Globus pallidus (tissue), 1 donor: Measurements from ENCODE around the gene RNF8.
"Not testable (repeated sequence)": the region's sequence is repeated elsewhere in the genome, so short reads cannot be mapped to it uniquely, and the experiment has no call there.

Experiments used
- DNase-seq: peaks from one replicate; pipeline ENCODE4 v3.0.0-alpha.2; 2015; ENCODE audit warnings: low spot score

Gene RNF8

GRCh38 chr6:37321516-37322415 is 32.0 kb upstream of the RNF8 start:
- no peak for DNase-seq

DNA sequence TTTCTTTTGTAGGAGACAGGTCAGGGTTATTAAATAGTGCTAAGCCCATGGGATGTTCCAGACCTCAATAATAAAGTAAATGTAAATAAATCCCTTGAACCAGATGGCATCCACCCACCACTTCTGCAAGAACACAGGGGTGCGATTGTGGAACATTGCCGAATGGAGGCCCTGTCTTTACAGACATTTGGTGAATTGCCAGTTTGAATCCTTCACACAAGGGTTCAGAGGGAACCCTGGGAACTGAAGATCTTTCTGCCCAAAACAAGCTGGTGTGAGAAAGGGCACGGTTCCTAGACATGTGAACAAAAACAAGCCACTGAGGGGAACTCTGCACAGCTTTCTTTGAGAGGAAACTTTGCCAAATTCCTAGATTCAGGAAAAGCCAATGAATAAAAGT is 30.2 kb upstream of the RNF8 start:
- DNase-seq: no peak

GRCh38 chr6:37324131-37325033 is 29.4 kb upstream of the RNF8 start:
- no peak for DNase-seq

DNA sequence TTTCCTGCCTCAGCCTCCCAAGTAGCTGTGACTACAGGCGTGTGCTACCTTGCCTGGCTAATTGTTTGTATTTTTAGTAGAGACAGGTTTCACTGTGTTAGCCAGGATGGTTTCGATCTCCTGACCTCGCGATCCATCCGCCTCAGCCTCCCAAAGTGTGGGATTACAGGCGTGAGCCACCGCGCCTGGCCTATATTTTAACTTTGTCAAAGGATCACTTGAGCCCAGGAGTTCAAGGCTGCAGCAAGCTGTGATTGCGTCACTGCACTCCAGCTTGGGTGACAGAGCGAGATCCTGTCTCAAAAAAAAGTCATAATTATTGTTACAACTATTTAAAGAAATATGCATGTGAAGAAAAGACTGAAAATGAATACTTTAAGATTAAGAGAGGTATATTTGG is 23.4 kb upstream of the RNF8 start:
- not testable (repeated sequence) for DNase-seq

DNA sequence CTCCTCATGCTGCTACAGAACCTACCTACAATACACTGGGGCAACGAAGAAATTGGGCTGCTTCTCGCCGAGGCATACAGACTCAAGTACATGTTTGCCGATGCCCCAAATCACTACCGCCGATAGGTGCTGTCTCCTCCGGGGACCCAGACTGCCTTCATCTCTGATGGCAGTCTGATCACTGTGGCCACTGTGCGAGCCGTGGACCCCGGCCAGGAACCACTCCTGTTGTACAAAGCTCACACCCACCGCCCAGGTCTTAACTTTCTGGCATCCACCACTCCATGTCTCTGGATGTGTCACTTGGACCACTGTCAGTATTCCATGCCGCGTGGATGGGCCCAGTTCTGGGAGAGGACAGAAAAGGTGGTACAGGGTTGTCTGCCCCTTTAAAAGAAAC is 22.7 kb upstream of the RNF8 start:
- DNase-seq: no peak

GRCh38 chr6:37332894-37333293 is 20.9 kb upstream of the RNF8 start:
- no peak for DNase-seq

- DNase-seq: no peak
Observed at GRCh38 chr6:37334047-37334446, 19.7 kb upstream of the RNF8 start.

- DNase-seq: not testable (repeated sequence)
Observed at GRCh38 chr6:37338317-37338716, 15.5 kb upstream of the RNF8 start.

- DNase-seq: no peak
Observed at GRCh38 chr6:37338745-37339255, 15.0 kb upstream of the RNF8 start.

DNA sequence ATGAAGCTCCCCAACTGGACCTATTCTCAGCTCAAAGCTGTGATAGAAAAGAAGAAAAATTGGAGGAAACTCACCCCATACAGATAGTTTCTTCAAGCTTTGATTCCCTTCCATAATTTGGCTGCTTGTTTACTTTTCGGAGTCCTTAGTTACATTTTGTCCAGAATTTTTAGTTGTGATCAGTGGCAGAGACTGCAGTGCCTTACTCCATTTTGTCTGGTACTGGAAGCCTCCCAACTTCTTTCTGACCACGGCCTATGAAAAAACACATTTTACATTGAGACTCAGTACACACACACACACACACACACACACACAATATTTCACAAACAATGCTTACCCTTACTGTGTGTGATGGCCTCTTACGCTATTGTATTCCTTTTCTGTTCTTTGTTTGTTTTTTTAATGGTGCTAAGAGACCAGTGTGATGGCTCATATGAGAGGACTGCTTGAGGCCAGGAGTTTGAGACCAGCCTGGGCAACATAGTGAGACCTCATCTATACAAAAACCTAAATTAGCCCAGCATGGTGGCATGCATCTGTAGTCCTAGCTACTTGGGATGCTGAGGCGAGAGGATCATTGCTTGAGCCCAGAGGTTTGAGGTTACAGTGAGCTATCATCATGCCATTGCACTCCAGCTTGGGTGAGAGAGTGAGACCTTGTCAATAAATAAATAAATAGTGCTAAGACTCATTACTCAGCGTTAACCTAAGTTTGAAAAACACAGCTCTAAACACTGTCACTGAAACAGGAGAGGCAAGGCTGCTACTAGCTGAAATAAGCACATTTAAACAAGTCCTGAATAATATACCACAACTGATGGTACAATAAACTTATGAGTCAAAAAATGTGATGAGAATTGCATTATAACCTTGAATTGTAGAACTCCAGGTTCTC is 13.8 kb upstream of the RNF8 start:
- no peak for DNase-seq

DNA sequence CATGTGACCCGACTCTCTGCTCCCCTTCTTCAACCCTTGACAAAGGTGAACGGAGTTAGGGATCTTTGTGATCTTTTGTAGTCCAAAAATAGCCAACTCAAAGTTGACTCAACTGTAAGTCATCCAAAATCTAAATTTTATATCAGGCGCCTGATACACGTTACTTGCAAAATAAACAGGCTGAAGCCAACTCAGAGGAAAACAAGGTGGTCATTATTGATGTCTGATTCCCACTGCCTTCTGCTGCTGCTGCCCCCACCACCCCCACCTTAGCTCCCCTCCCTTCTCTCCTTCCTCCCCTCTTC is 13.2 kb upstream of the RNF8 start:
- no peak for DNase-seq

DNA sequence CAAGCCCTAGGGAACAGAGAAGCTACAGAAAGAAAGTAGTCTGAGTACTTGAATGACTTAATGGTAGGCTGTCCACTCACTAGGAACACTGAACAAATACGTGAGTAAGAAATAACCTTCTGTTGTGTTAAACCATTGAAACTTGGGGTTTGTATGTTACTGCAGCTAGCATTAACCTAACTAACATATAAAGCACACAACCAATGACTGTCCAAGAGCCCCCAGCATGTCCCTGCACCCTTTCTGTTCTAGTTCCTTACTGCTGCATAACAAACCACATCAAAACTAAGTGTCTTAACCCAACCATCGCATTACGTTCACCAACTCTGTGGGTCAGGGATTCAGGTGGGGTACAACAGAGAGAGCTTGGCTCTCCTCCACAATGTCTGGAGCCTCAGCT is 10.5 kb upstream of the RNF8 start:
- no peak for DNase-seq

DNA sequence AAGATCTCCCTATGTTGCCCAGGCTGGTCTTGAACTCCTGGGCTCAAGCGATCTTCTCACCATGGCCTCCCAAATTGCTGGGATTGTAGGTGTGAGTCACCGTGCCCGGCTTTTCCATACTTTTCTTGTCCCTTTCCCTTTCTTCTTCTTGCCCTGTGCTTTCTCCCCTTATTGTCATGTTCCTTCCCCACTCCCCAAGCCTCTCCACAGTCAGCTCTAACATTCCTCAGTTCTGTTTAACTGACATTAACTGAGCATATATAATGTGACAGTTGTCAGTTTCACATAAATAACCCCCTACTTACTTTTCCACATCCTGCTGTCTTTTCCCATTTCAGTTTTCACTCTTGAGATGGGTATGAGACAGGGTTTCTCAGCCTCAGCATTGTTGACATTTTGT is 9.5 kb upstream of the RNF8 start:
- no peak for DNase-seq

- DNase-seq: not testable (repeated sequence)
Observed at GRCh38 chr6:37345804-37346203, 8.0 kb upstream of the RNF8 start.

GRCh38 chr6:37347177-37347576 is 6.6 kb upstream of the RNF8 start:
- DNase-seq: no peak

- no peak for DNase-seq
Observed at GRCh38 chr6:37347670-37348111, 6.1 kb upstream of the RNF8 start.

GRCh38 chr6:37351027-37351426 is 2.8 kb upstream of the RNF8 start:
- no peak for DNase-seq

GRCh38 chr6:37352384-37352783 is 1.4 kb upstream of the RNF8 start:
- no peak for DNase-seq

DNA sequence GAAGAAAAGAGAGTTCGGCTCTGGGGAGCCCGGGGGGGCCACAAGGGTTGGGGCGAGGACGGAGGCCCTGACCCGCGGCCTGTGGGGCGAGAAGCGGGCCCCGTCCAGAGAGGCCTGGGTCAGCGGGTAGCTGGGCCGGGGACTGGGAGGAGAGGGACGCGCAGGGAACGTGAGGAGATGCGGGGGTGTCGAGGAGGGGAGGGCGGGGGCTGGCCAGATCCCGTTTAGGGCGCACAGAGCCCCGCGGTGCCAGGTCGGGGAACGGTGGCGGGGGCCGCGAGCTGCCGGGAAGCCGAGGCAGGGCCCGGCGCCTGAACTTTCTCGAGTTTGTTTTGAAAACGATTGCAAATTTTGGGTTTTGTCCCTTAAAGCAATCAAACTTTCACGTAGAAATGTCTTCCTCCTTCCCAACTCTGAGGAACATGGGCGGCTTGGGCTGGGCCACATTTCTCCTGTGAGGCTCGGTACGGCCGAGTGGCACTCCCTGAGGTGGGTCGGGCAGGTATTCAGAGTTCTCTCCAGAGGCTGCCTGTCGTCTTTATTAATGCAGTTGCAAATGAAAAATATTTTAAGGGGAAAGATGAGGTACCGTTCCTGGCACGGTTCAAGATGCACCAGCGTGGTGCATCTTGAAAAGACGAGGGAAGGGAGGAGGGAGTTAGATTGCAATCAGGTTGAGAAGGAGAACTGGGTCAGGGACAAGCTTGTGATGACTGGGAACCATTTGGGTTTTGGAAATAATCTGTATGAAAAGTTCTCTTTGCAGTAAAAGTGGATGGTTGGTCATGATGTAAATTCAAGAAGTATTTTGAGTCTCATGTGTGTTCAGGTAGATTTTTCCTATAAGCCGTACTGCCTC is 972 bp downstream of the RNF8 start:
- no peak for DNase-seq

- DNase-seq: no peak
Observed at GRCh38 chr6:37357288-37357687, 3.5 kb downstream of the RNF8 start.

- DNase-seq: no peak
Observed at GRCh38 chr6:37357860-37358259, 4.1 kb downstream of the RNF8 start.
